ENCODE data around the gene DCST2.

The DCST2 gene

DNA sequence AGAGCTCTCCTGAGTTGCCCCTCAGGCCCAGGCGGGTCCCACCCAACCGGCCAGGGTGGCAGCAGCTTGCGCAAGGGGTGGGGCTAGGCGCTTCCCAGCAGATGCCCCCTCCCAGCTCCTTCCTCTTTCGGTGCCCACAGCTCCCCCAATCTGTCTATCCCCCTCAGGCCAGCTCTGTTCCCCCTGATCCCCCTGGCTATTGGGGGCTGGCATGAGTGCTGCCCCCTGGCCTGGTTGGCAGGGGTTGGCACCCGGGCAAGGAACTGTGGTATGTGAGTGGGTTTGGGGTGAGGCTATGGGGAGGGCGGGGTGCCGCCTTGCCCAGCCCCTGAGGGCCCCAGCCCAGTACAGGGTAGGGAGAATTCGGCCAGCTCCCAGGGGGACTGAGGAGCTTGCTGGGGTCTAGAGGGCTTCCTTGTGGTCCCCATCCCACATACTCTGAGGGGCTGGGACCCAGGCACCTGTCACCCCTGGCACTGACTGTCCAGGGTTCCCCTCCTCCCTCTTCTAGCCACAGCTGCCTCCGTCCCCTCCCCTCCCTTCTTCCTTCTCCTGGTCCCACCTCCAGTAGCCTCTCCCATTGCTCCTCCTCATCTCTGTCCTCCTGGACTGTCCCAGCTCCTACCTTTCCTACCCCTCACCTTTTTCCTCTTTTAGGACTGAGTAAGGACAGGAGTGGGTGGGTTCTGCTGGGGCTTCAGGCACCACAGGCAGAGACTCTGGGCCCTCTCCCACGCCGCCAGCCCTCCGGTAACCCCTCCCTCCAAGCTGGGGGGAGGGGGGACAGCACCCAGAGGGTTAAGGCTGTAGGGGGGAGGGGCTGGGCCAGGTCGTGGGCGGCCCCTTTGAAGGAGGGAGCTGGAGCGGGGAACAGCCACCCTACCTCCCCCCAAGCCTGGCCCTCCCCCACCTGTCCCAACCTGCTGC is 25.3 kb downstream of the DCST2 start:
- DNase-seq = no peak

- no peak for DNase-seq
These were observed 26.2 kb downstream of the DCST2 start for GRCh38 chr1:155007251-155007828.

DNA sequence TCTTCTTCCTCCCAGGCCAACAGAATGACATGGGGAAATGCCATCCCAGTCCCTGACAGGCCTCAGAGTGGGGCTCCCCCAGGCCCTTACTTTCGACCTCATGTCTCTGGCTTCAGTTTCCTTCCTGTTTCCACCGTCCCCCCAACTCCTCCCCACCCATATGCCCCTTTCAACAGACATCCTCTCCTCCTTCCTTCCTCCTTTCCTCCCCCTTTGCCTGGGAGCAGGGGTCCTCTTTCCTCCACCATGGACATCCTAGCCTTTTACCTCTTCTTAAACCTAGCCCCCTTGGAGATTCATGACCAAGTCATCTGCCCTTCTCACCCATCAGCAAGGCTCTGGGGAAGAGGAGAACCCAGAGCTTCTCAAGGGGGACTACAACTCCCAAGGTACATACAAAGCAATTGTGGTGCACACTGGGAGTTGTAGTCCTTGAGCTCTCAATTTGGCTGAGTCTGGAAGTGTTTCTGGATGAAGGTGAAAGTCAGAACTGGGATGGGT is 26.9 kb downstream of the DCST2 start:
- DNase-seq = no peak

GRCh38 chr1:155005076-155006011 is 28.2 kb downstream of the DCST2 start:
- DNase-seq = no peak

- DNase-seq = no peak
These were observed 29.1 kb downstream of the DCST2 start for GRCh38 chr1:155004352-155005075.

GRCh38 chr1:155003766-155004351 is 29.7 kb downstream of the DCST2 start:
- DNase-seq = no peak

GRCh38 chr1:155003227-155003765 is 30.3 kb downstream of the DCST2 start:
- no peak for DNase-seq

- DNase-seq = no peak
These were observed 30.9 kb downstream of the DCST2 start, which contains the start of gene ZBTB7B for GRCh38 chr1:155002464-155003226. TSS of gene ZBTB7B (plus strand) at chr1:155002802. CDS start at chr1:155014661, 11,859 bp downstream.

GRCh38 chr1:155001675-155002463 is 31.7 kb downstream of the DCST2 start:
- DNase-seq = peak; percentile 98

- DNase-seq = no peak
These were observed 32.2 kb downstream of the DCST2 start for GRCh38 chr1:155001425-155001674.

- DNase-seq = peak; percentile 66
These were observed 32.7 kb downstream of the DCST2 start for GRCh38 chr1:155000726-155001424.

- no peak for DNase-seq
These were observed 33.2 kb downstream of the DCST2 start for GRCh38 chr1:155000411-155000725.

- no peak for DNase-seq
These were observed 33.8 kb downstream of the DCST2 start for GRCh38 chr1:154999571-155000410.

- DNase-seq = peak; percentile 57
These were observed 34.6 kb downstream of the DCST2 start for GRCh38 chr1:154998818-154999570.

DNA sequence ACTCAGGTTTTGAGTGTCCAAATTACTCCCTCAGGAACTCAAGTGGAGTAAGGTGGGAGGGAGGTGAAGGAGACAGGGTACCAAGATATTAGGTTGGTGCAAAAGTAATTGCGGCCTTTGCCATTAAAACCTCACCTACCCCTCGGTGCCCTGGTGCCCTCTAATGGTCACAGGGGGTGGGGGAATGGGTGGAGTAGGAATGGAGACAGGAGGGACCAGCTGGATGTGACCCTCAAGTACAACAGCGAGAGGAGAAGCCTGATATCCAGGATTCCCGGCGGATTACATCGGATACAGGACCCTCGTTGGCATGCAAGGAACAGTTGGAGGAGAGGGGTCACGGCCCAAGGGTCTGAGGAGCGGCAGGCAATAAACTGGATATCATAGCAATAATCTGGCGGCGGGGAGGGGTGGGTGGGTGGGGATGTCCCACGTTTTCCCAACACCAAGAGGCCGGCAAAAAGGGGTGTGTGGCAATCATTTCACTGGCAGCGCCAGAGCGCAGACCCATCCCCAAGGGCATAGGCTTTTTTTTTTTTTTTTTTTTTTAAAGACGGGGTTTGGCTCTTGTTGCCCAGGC is 35.3 kb downstream of the DCST2 start:
- no peak for DNase-seq

- DNase-seq = no peak
These were observed 36.4 kb downstream of the DCST2 start for GRCh38 chr1:154996966-154997701.

All from activated gamma-delta T cell treated with Interleukin-2 at 50 U/mL for 16 hours (primary cell).